ENCODE data around the gene DCLK1.

- TF ChIP-seq CTCF (conservative IDR thresholded peaks at IDR 0.05 in 1 of 2, IDR thresholded peaks at IDR 0.05 in 1 of 2; ENCODE audit: extremely low read depth in 1 of 2, insufficient read depth in 1 of 2, low read depth in 1 of 2, low read length in 2 of 2): no peak
- no peak for TF ChIP-seq EZH2 (IDR thresholded peaks at IDR 0.05; ENCODE audit: borderline replicate concordance, low read length)
These were observed 34.4 kb downstream of the DCLK1 start for GRCh38 chr13:36096461-36097416.
